Transverse colon (tissue), 4 donors: Measurements from ENCODE around the gene GOLPH3. TPM values are rescaled to one million over a fixed set of nuclear protein-coding genes. Genes with fewer than 3 reads are reported as not detected.

Source experiments
- DNase-seq: peaks from one replicate; pipeline ENCODE4 v3.0.0-alpha.2; 2019
- H3K27ac ChIP-seq, 4 donors: fragments of 200-600 bp; sonication (generic); 2 replicates each; pipeline ENCODE4 v1.5.1; 2016 to 2018; ENCODE audit warnings: inconsistent platforms in 4 of 4
- H3K27me3 ChIP-seq: fragments of 200-600 bp; sonication (generic); 2 replicates; pipeline ENCODE4 v1.5.1; 2017; ENCODE audit warnings: inconsistent platforms
- H3K36me3 ChIP-seq, 4 donors: fragments of 200-600 bp; sonication (generic); 2 replicates each; pipeline ENCODE4 v1.5.1; 2017 to 2019; ENCODE audit warnings: inconsistent platforms in 4 of 4
- H3K4me1 ChIP-seq, 4 donors: fragments of 200-600 bp; sonication (generic); 2 replicates each; pipeline ENCODE4 v1.5.1; 2017 to 2020; ENCODE audit warnings: inconsistent platforms in 4 of 4
- H3K4me3 ChIP-seq, 4 donors: fragments of 200-600 bp; sonication (generic); 1 replicate in 1 of 4; 2 replicates in 3 of 4; pipeline versions ENCODE4 v1.5.1 to v1.6.1; 2017 to 2019; ENCODE audit warnings: inconsistent platforms in 4 of 4
- H3K9me3 ChIP-seq, 2 donors: fragments of 200-600 bp; sonication (generic); 2 replicates each; pipeline ENCODE4 v1.5.1; 2017 to 2019; ENCODE audit warnings: inconsistent platforms in 2 of 2
- EP300 ChIP-seq: sonication (generic); formaldehyde crosslinking; IDR thresholded peaks from one replicate; pipeline ENCODE4 v1.6.1; 2017; ENCODE audit warnings: antibody characterized with exemption, low read depth
- POLR2A ChIP-seq: fragments of 450-650 bp; IDR thresholded peaks from one replicate; pipeline ENCODE4 v1.6.1; 2016; ENCODE audit warnings: antibody characterized with exemption, mild to moderate bottlenecking, moderate library complexity
- POLR2AphosphoS5 ChIP-seq, 3 donors: sonication (generic); formaldehyde crosslinking; IDR thresholded peaks; one replicate each; pipeline ENCODE4 v1.6.1; 2016; ENCODE audit warnings: antibody characterized with exemption in 3 of 3
- WGBS, 2 donors: methylation state at CpG; one replicate each; pipeline ENCODE4 v1.1.5; 2018; ENCODE audit warnings: low coverage in 1 of 2; 5-methylcytosine and 5-hydroxymethylcytosine counted together
- in situ Hi-C, 4 donors: fragments of 200-750 bp; cut with MboI; loops; one replicate each; pipeline versions ENCODE4 v1.15.0 to v1.15.1; 2017; ENCODE audit warnings: low sequenced_read_pairs in 3 of 4, low pct_ligation_motif_present in 1 of 4, low pct_unique_long_range_greater_than_20kb in 1 of 4
- intact Hi-C: fragments of 100-400 bp; cut with DNase I; formaldehyde crosslinking; loops from one replicate; pipeline ENCODE4 v1.15.1; 2023; ENCODE audit warnings: low total_unique reads
- total RNA-seq, 4 donors: library from RNA; depleted of rRNA; stranded (reverse); fragments of >200 nt; gene quantifications; one replicate each; pipeline ENCODE4 v1.1.0, GENCODE V29; 2016
- TF ChIP-seq, protein P1 (sequence below), 5 experiments: fragments of 200-600 bp in 3 of 5; fragments of 450-650 bp in 2 of 5; sonication (generic) in 3 of 5; IDR thresholded peaks; 1 replicate in 2 of 5; 2 replicates in 3 of 5; pipeline ENCODE4 v1.5.1; 2016 to 2017; ENCODE audit warnings: antibody characterized with exemption in 5 of 5, inconsistent platforms in 3 of 5, mild to moderate bottlenecking in 2 of 5, moderate library complexity in 1 of 5

Gene GOLPH3
- total RNA-seq, 4 donors from 2014 or later: 52.1 to 666 (median 132) TPM

- no peak overlapping the region for H3K27ac ChIP-seq
- intact Hi-C loops: loop anchor here (10.0 kb wide), 1 partner anchor 355 kb away; no protein-coding TSS in a partner anchor
- TF ChIP-seq, protein P1, sequence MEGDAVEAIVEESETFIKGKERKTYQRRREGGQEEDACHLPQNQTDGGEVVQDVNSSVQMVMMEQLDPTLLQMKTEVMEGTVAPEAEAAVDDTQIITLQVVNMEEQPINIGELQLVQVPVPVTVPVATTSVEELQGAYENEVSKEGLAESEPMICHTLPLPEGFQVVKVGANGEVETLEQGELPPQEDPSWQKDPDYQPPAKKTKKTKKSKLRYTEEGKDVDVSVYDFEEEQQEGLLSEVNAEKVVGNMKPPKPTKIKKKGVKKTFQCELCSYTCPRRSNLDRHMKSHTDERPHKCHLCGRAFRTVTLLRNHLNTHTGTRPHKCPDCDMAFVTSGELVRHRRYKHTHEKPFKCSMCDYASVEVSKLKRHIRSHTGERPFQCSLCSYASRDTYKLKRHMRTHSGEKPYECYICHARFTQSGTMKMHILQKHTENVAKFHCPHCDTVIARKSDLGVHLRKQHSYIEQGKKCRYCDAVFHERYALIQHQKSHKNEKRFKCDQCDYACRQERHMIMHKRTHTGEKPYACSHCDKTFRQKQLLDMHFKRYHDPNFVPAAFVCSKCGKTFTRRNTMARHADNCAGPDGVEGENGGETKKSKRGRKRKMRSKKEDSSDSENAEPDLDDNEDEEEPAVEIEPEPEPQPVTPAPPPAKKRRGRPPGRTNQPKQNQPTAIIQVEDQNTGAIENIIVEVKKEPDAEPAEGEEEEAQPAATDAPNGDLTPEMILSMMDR (IDR thresholded peaks at IDR 0.05): no peak
- TF ChIP-seq POLR2AphosphoS5 (IDR thresholded peaks at IDR 0.05) (no peak), EP300 (no peak), POLR2A (no peak)
- no peaks in the 10 kb centered on the region for H3K27me3 ChIP-seq
- no peaks in the 10 kb centered on the region for H3K9me3 ChIP-seq
- H3K36me3 ChIP-seq: no peaks in the 10 kb centered on the region
- WGBS, 2 donors: 63 to 69% methylated on average over 2 of the region's 2 CpGs
- H3K4me3 ChIP-seq: no peak overlapping the region
- DNase-seq: no peak
- H3K4me1 ChIP-seq: peaks cover 14 to 57% (median 39%) of the 10 kb centered on the region in 4 donors
- in situ Hi-C loops: no loop called here
Observed at GRCh38 chr5:32159328-32160072, 14.6 kb downstream of the GOLPH3 start.

DNA sequence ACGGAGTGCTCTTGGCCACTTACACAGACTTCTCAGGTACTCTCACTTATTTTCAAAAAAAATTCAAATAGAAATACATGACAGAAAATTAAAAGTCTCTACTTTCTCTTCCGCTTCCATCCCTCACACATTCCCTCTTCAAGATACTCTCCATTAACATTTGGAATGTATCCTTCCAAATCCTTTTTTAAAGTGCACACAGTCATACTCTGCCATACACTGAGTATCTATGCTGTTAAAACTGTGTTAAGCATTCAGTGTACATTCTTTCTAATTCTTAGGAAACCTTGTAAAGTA lies 15.5 kb downstream of the GOLPH3 start:
- Histone ChIP-seq H3K27me3 (no peaks in the 10 kb centered on the region), H3K9me3 (no peaks in the 10 kb centered on the region), H3K4me3 (no peak overlapping the region), H3K27ac (no peak overlapping the region), H3K36me3 (no peaks in the 10 kb centered on the region), H3K4me1 (peaks cover 7 to 57% (median 34%) of the 10 kb centered on the region in 4 donors)
- in situ Hi-C loops (no loop called here), intact Hi-C loops (no loop called here)
- 63 to 85% methylated on average over 2 of the region's 2 CpGs for WGBS, 2 donors
- no peak for DNase-seq
- TF ChIP-seq, protein P1 (IDR thresholded peaks at IDR 0.05): no peak
- no peak for TF ChIP-seq POLR2A
- TF ChIP-seq EP300: no peak
- TF ChIP-seq POLR2AphosphoS5 (IDR thresholded peaks at IDR 0.05): no peak

DNA sequence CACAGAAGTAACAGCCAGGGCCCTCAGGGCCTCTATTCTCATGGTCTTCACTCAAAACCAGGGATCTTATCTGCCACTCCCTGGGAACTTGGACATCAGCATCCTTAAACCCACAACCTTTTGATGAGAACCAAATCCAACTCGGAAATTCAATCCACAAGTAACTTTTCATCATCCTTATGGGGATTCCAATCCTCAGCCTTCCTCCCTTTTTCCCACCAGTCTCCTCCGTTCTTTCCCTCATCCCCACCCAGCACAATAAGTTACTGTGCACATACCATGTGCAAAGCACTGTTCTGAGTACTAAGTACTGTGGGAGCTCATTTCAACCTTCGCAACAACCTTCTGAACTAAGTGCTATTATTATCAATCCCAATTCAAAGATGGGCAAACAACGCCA lies 17.0 kb downstream of the GOLPH3 start:
- 85 to 93% methylated on average over 4 of the region's 4 CpGs for WGBS, 2 donors
- Histone ChIP-seq H3K9me3 (no peaks in the 10 kb centered on the region), H3K4me1 (peaks cover 0 to 63% (median 30%) of the 10 kb centered on the region in 4 donors), H3K27ac (no peak overlapping the region), H3K27me3 (no peaks in the 10 kb centered on the region), H3K36me3 (peaks cover 0 to under 1% (median 0%) of the 10 kb centered on the region in 4 donors), H3K4me3 (no peak overlapping the region)
- intact Hi-C loops: no loop called here
- DNase-seq: no peak
- TF ChIP-seq POLR2AphosphoS5 (IDR thresholded peaks at IDR 0.05) (no peak), EP300 (no peak), POLR2A (no peak)
- TF ChIP-seq, protein P1 (IDR thresholded peaks at IDR 0.05): no peak
- in situ Hi-C loops: no loop called here

GRCh38 chr5:32156635-32157034 lies 17.5 kb downstream of the GOLPH3 start:
- no peak for DNase-seq
- no peak overlapping the region for H3K27ac ChIP-seq
- H3K4me3 ChIP-seq: no peak overlapping the region
- TF ChIP-seq, protein P1 (IDR thresholded peaks at IDR 0.05): no peak
- no peak for TF ChIP-seq POLR2AphosphoS5 (IDR thresholded peaks at IDR 0.05)
- TF ChIP-seq EP300: no peak
- no peak for TF ChIP-seq POLR2A
- H3K9me3 ChIP-seq: no peaks in the 10 kb centered on the region
- peaks cover 0 to 67% (median 33%) of the 10 kb centered on the region in 4 donors for H3K4me1 ChIP-seq
- H3K36me3 ChIP-seq: peaks cover 0 to 3% (median 0%) of the 10 kb centered on the region in 4 donors
- intact Hi-C loops: no loop called here
- H3K27me3 ChIP-seq: no peaks in the 10 kb centered on the region
- 74 to 85% methylated on average over 5 to 9 of the region's 9 CpGs for WGBS, 2 donors
- in situ Hi-C loops: no loop called here
